Ovary (tissue), 9 donors: ENCODE data around the gene FDX1. TPM values are rescaled to one million over a fixed set of nuclear protein-coding genes. Genes with fewer than 3 reads are reported as not detected.

ENCODE experiments used
- DNase-seq, 5 donors: peaks; one replicate each; pipeline ENCODE4 v3.0.0-alpha.2; 2019 to 2020
- H3K27ac ChIP-seq, 2 donors: fragments of 200-600 bp; one replicate each; pipeline versions ENCODE4 v1.5.1 to v1.8.0; 2019 to 2022
- H3K27me3 ChIP-seq: fragments of 200-600 bp; one replicate; pipeline ENCODE4 v1.8.0; 2022
- H3K36me3 ChIP-seq: fragments of 200-600 bp; sonication (generic); one replicate; pipeline ENCODE4 v1.5.1; 2019
- H3K4me1 ChIP-seq: one replicate; pipeline ENCODE4 v1.8.1; 2013; ENCODE audit warnings: mild to moderate bottlenecking, moderate library complexity; ENCODE audit not compliant: insufficient read depth
- H3K4me3 ChIP-seq: fragments of 200-600 bp; sonication (generic); one replicate; pipeline ENCODE4 v1.5.1; 2017
- H3K9me3 ChIP-seq, 2 donors: fragments of 200-600 bp in 1 of 2; sonication (generic) in 1 of 2; one replicate each; pipeline versions ENCODE4 v1.5.1 to v1.8.1; 2013 to 2019; ENCODE audit warnings: mild to moderate bottlenecking in 1 of 2, moderate library complexity in 1 of 2
- EP300 ChIP-seq: sonication (generic); formaldehyde crosslinking; IDR thresholded peaks from one replicate; pipeline ENCODE4 v1.6.1; 2017; ENCODE audit warnings: antibody characterized with exemption
- POLR2A ChIP-seq: fragments of 450-650 bp; IDR thresholded peaks from one replicate; pipeline ENCODE4 v1.6.1; 2017; ENCODE audit warnings: antibody characterized with exemption, mild to moderate bottlenecking, moderate library complexity
- WGBS, 3 donors: extraction: QIAGEN DNeasy Blood & Tissue Kit in 1 of 3; methylation state at CpG; one replicate each; pipeline versions ENCODE4 v1.1.5 to v1.1.7; 2013 to 2017; 5-methylcytosine and 5-hydroxymethylcytosine counted together
- intact Hi-C, 4 donors: fragments of 100-400 bp; cut with DNase I; formaldehyde crosslinking; loops; one replicate each; pipeline versions ENCODE4 v1.11.0 to v1.15.1; 2022 to 2023
- polyA plus RNA-seq, 2 donors: library from polyadenylated mRNA; stranded (reverse); fragments of 200-250 nt in 1 of 2; fragments of 350-450 nt in 1 of 2; fragmentation: Illumina TruSeq in 1 of 2; extraction: RNeasy Lipid Tissue Mini Kit (QIAGEN cat#74804) in 1 of 2; gene quantifications; one replicate each; pipeline ENCODE4 v1.2.3, GENCODE V29; 2013 to 2014
- total RNA-seq, 7 donors: library from RNA; depleted of rRNA in 2 of 7; stranded (reverse); fragments of >200 nt in 2 of 7; fragmentation: NEBNext Ultra II Directional in 3 of 7; extraction: Animal tissue kit (Norgen Biotek cat#: 25700) in 3 of 7; gene quantifications; one replicate each; pipeline versions ENCODE4 v1.1.0 to v1.2.4, GENCODE V29; 2016 to 2023
- TF ChIP-seq, protein P1 (sequence below), 3 donors: fragments of 450-650 bp in 2 of 3; fragments of 200-600 bp in 1 of 3; IDR thresholded peaks; one replicate each; pipeline versions ENCODE4 v1.5.1 to v1.8.0; 2016 to 2022; ENCODE audit warnings: antibody characterized with exemption in 3 of 3, mild to moderate bottlenecking in 1 of 3
- donor health status: DM: no; HTN: no; CAD: no; lungs with moderate emphysema.
- donor health status: DM: no; HTN: no; CAD: no.
- donor health status: Bipolar disorder and iron deficiency.
- donor health status: DM: yes; HTN: yes; CAD: no.
- donor health status: DM: no; HTN: no; CAD: no.
- donor health status: DM: yes; HTN: yes; CAD: no.

FDX1 gene
- total and polyA plus RNA-seq, 9 donors = 8.3 to 184 (median 13.1) TPM

DNA sequence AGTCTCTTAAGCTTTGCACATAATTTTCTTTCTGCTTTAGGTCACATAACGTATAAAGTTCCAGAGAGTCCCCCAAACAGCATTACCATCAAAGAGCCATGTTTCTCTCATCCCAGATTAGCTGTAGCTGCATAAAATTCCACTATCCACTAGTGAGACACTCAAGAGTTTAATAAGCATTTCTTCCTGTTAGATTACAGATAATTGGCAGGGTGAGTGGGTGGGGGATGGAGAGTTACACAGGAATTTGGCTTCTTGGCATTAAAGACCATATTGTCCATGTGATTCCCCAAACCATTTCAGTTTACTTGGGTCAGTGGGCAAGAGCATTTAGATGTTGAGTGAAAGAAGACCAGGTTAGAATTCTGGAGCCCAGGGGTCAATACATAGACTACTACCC, 82.3 kb downstream of the FDX1 start:
- Histone ChIP-seq H3K27me3 (no peaks in the 10 kb centered on the region), H3K9me3 (no peaks in the 10 kb centered on the region), H3K36me3 (no peaks in the 10 kb centered on the region), H3K4me3 (no peak overlapping the region), H3K4me1 (no peaks in the 10 kb centered on the region), H3K27ac (no peak overlapping the region)
- intact Hi-C loops = no loop called here
- DNase-seq = no peak
- TF ChIP-seq EP300 = no peak
- TF ChIP-seq, protein P1, sequence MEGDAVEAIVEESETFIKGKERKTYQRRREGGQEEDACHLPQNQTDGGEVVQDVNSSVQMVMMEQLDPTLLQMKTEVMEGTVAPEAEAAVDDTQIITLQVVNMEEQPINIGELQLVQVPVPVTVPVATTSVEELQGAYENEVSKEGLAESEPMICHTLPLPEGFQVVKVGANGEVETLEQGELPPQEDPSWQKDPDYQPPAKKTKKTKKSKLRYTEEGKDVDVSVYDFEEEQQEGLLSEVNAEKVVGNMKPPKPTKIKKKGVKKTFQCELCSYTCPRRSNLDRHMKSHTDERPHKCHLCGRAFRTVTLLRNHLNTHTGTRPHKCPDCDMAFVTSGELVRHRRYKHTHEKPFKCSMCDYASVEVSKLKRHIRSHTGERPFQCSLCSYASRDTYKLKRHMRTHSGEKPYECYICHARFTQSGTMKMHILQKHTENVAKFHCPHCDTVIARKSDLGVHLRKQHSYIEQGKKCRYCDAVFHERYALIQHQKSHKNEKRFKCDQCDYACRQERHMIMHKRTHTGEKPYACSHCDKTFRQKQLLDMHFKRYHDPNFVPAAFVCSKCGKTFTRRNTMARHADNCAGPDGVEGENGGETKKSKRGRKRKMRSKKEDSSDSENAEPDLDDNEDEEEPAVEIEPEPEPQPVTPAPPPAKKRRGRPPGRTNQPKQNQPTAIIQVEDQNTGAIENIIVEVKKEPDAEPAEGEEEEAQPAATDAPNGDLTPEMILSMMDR (IDR thresholded peaks at IDR 0.05) = no peak
- no peak for TF ChIP-seq POLR2A
- WGBS, 3 donors = 68 to 86% (median 79%) methylated on average over 1 of the region's 1 CpG

GRCh38 chr11:110513259-110513801, 83.6 kb downstream of the FDX1 start:
- H3K9me3 ChIP-seq = no peaks in the 10 kb centered on the region
- H3K36me3 ChIP-seq = no peaks in the 10 kb centered on the region
- no peak for DNase-seq
- H3K4me3 ChIP-seq = no peak overlapping the region
- no peak overlapping the region for H3K27ac ChIP-seq
- TF ChIP-seq EP300 (no peak), POLR2A (no peak)
- TF ChIP-seq, protein P1 (IDR thresholded peaks at IDR 0.05) = no peak
- intact Hi-C loops = no loop called here
- no peaks in the 10 kb centered on the region for H3K4me1 ChIP-seq
- WGBS, 3 donors = 44 to 65% (median 58%) methylated on average over 12 of the region's 12 CpGs
- no peaks in the 10 kb centered on the region for H3K27me3 ChIP-seq

DNA sequence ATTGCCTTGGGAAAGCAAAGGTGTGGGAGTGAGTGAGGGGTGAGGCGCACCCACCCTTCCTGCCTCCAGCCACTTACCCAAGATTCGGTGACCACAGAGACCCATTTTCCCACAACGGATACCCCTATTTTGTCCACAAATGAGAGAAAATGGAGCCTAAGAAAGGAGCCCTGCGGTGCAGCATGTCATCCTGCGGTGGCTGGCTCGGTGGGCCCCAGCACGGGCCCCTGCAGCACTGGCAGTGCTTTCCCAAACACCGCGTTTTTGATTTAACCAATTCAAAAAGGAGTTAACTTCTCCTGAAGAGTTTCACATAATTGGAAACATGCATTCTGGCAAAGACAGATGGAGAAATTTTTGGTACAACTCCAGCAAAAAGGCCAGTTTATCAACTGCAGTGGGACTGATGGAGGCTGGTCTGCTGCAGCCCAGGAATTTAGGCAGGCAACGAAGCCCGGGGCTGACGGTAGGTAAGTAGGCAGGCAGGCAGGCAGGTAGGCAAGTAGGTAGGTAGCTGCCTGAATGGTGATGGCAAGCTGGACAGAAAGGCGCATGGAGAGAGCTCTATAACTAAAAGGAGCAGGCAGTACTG, 84.2 kb downstream of the FDX1 start:
- WGBS, 3 donors = 18 to 32% (median 27%) methylated on average over 13 of the region's 13 CpGs
- Histone ChIP-seq H3K9me3 (no peaks in the 10 kb centered on the region), H3K36me3 (no peaks in the 10 kb centered on the region), H3K27ac (no peak overlapping the region), H3K4me1 (no peaks in the 10 kb centered on the region), H3K27me3 (no peaks in the 10 kb centered on the region), H3K4me3 (no peak overlapping the region)
- intact Hi-C loops = no loop called here
- no peak for DNase-seq
- TF ChIP-seq POLR2A (no peak), EP300 (no peak)
- TF ChIP-seq, protein P1 (IDR thresholded peaks at IDR 0.05) = no peak

Other genes starting within 250 kb of the FDX1 start
- 100 to 1,000 TPM in 5 of 7 donors, 10 to 100 TPM in 2; 56.9 to 175 (median 126) TPM for gene RDX, start 133.3 kb upstream of the FDX1 start, total RNA-seq
- gene RDX, start 133.3 kb upstream of the FDX1 start, polyA plus RNA-seq = 100 to 1,000 TPM in 1 of 2 donors, 10 to 100 TPM in 1; 40.0 to 144 TPM